ENCODE results near the gene TRIM9.

GRCh38 chr14:51014086-51014485, 80.8 kb downstream of the TRIM9 start:
- no peak for TF ChIP-seq CTCF (IDR thresholded peaks at IDR 0.05)
- no peak for TF ChIP-seq POLR2A (IDR thresholded peaks at IDR 0.05)

All from thyroid gland (tissue), 4 donors.